ENCODE measurements around the gene ARMC7. TPM values are rescaled to one million over a fixed set of nuclear protein-coding genes. Genes with fewer than 3 reads are reported as not detected.

The ARMC7 gene
- total and polyA plus RNA-seq, 2 of the 13 experiments (the other 11 are each of a cell fraction or from before 2014, with no cell fraction given) = 3.9 to 4.2 TPM

GRCh38 chr17:75086496-75087181 is 23.1 kb upstream of the ARMC7 start (continued):
- TF ChIP-seq ZNF407 (CRISPR knock-in tag; IDR thresholded peaks at IDR 0.05; ENCODE audit: not compliant biosample characterization) (no peak), ZBTB20 (CRISPR knock-in tag; IDR thresholded peaks at IDR 0.05; ENCODE audit: borderline replicate concordance, low read depth) (peak; percentile 31; the same call in 1 of the 2 replicates), ZNF337 (CRISPR knock-in tag; IDR thresholded peaks at IDR 0.05; ENCODE audit: borderline replicate concordance, low read depth) (no peak; the same call in 1 of the 2 replicates), JUND (CRISPR knock-in tag; IDR thresholded peaks at IDR 0.05) (no peak), PATZ1 (CRISPR knock-in tag; IDR thresholded peaks at IDR 0.05) (no peak; the same call in 1 of the 2 replicates), PHF8 (CRISPR knock-in tag; IDR thresholded peaks at IDR 0.05) (no peak; the same call in 1 of the 2 replicates), TSC22D2 (CRISPR knock-in tag; IDR thresholded peaks at IDR 0.05; ENCODE audit: borderline replicate concordance) (no peak), ZMAT3 (CRISPR knock-in tag; conservative IDR thresholded peaks at IDR 0.05) (no peak), CHCHD3 (CRISPR knock-in tag; IDR thresholded peaks at IDR 0.05) (no peak), YY1 (IDR thresholded peaks at IDR 0.05; ENCODE audit: insufficient read depth, insufficient replicate concordance, low read depth, low read length) (no peak), ZNF607 (CRISPR knock-in tag; IDR thresholded peaks at IDR 0.05; ENCODE audit: borderline replicate concordance) (peak; percentile 54; the same call in 1 of the 2 replicates)
- TF ChIP-seq, protein P1, sequence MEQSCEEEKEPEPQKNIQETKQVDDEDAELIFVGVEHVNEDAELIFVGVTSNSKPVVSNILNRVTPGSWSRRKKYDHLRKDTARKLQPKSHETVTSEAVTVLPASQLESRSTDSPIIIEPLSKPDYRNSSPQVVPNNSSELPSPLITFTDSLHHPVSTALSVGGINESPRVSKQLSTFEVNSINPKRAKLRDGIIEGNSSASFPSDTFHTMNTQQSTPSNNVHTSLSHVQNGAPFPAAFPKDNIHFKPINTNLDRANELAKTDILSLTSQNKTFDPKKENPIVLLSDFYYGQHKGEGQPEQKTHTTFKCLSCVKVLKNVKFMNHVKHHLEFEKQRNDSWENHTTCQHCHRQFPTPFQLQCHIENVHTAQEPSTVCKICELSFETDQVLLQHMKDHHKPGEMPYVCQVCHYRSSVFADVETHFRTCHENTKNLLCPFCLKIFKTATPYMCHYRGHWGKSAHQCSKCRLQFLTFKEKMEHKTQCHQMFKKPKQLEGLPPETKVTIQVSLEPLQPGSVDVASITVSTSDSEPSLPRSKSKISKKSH (CRISPR knock-in tag; IDR thresholded peaks at IDR 0.05; ENCODE audit: borderline replicate concordance) = no peak
